Central memory CD8-positive, alpha-beta T cell (primary cell): Measurements from ENCODE around the gene ACTN1.
"Not testable (repeated sequence)": the region's sequence is repeated elsewhere in the genome, so short reads cannot be mapped to it uniquely, and the experiment has no call there.

ENCODE experiments used
- ATAC-seq: fragments of 150-1000 bp; cut with Tn5 transposase; replicated peaks from 2 replicates; pipeline ENCODE4 v1.10.0; 2022; ENCODE audit warnings: mild to moderate bottlenecking, moderate FRiP score, moderate number of reproducible peaks; ENCODE audit not compliant: poor library complexity, severe bottlenecking; ENCODE audit errors: extremely low read depth
- DNase-seq, 2 donors: peaks; one replicate each; pipeline ENCODE4 v3.0.0; 2021; ENCODE audit warnings: low spot score in 2 of 2
- H3K27ac Mint-ChIP-seq: one replicate; pipeline ENCODE4 v1.8.0; 2022; ENCODE audit warnings: low read depth, mild to moderate bottlenecking, moderate library complexity, mixed read lengths
- H3K27me3 Mint-ChIP-seq: one replicate; pipeline ENCODE4 v1.8.0; 2022; ENCODE audit warnings: mixed read lengths
- H3K36me3 Mint-ChIP-seq: one replicate; pipeline ENCODE4 v1.8.0; 2022; ENCODE audit warnings: mild to moderate bottlenecking, moderate library complexity, mixed read lengths; ENCODE audit not compliant: insufficient read depth
- H3K4me1 Mint-ChIP-seq: one replicate; pipeline ENCODE4 v1.8.0; 2022; ENCODE audit warnings: mixed read lengths
- H3K4me3 Mint-ChIP-seq: one replicate; pipeline ENCODE4 v1.8.0; 2022; ENCODE audit warnings: mild to moderate bottlenecking, moderate library complexity, mixed read lengths
- H3K9me3 Mint-ChIP-seq: one replicate; pipeline ENCODE4 v1.8.0; 2022; ENCODE audit warnings: mixed read lengths

ACTN1 gene

DNA sequence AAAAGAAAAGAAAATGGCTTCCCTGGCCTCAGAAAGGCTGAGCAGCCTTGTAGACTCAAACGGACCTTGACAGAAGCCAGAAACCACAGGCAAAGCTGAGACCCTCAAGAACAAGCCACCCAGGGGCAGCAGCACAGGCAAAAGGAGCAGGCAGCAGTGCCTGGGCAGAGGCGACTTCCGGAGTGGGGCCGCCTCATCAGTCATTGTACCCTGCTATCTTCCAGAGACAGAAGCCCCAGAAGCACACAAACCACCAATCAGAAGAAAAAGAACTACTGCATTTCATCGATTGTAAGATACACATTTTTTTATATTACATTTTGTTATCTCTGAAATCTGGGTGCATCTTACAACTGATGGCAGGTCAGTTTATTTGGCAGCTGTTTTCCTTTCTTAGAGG is 128.0 kb downstream of the ACTN1 start:
- Mint-ChIP-seq H3K27me3 (peaks cover 9% of the 10 kb centered on the region), H3K36me3 (no peaks in the 10 kb centered on the region), H3K27ac (no peak overlapping the region), H3K9me3 (no peaks in the 10 kb centered on the region), H3K4me1 (peaks cover 4% of the 10 kb centered on the region), H3K4me3 (no peak overlapping the region)
- DNase-seq (no peak), ATAC-seq (no peak)

- DNase-seq (no peak), ATAC-seq (no peak)
- Mint-ChIP-seq H3K27ac (no peak overlapping the region), H3K9me3 (no peaks in the 10 kb centered on the region), H3K27me3 (peaks cover 13% of the 10 kb centered on the region), H3K36me3 (no peaks in the 10 kb centered on the region), H3K4me3 (no peak overlapping the region), H3K4me1 (peaks cover 5% of the 10 kb centered on the region)
Observed at GRCh38 chr14:68849416-68849815, 129.7 kb downstream of the ACTN1 start.

- Mint-ChIP-seq H3K4me1 (peaks cover 11% of the 10 kb centered on the region), H3K36me3 (no peaks in the 10 kb centered on the region), H3K27me3 (peaks cover 15% of the 10 kb centered on the region), H3K9me3 (no peaks in the 10 kb centered on the region), H3K4me3 (no peak overlapping the region), H3K27ac (no peak overlapping the region)
- no peak for DNase-seq
- ATAC-seq: no peak
Observed at GRCh38 chr14:68848253-68848652, 130.8 kb downstream of the ACTN1 start.

GRCh38 chr14:68847640-68848039 is 131.5 kb downstream of the ACTN1 start:
- Mint-ChIP-seq H3K4me1 (peaks cover 12% of the 10 kb centered on the region), H3K27me3 (peaks cover 15% of the 10 kb centered on the region)
- not testable (repeated sequence) for H3K36me3 Mint-ChIP-seq, H3K4me3 Mint-ChIP-seq, H3K9me3 Mint-ChIP-seq, ATAC-seq, DNase-seq, H3K27ac Mint-ChIP-seq

DNA sequence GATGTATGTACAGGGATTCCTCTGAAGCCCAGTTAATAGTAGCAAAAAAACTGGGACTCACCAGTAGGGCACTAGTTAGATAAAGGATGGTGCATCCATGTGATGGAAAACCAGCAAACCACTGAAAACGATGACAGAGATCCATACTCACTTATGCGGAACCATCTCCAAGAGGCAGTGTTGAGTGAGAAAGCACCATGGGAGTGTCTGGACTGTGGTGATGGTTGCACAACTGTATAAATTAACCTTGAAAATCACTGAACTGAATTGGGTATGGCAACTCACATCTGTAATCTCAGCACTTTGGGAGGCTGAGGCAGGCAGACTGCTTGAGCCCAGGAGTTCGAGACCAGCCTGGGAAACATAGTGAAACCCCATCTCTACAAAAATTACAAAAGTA is 132.6 kb downstream of the ACTN1 start:
- no peak for ATAC-seq
- Mint-ChIP-seq H3K9me3 (no peaks in the 10 kb centered on the region), H3K36me3 (no peaks in the 10 kb centered on the region), H3K4me1 (peaks cover 21% of the 10 kb centered on the region), H3K27ac (no peak overlapping the region), H3K27me3 (peaks cover 15% of the 10 kb centered on the region), H3K4me3 (no peak overlapping the region)
- no peak for DNase-seq

DNA sequence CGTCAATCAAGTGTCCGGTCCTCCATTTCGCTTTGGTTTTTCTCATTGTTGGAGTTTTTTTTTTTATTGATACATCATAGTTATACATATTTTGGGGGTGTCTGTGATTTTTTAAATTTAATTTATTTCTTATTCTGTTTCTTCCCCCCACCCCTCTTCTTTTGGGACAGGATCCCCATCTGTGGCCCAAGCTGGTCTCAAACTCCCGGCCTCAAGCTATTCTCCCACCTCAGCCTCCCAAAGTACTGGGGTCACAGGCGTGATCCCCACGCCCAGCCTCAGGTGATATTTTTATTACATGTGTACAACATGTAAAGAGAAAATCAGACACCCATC is 134.9 kb downstream of the ACTN1 start:
- Mint-ChIP-seq H3K4me1 (peaks cover 26% of the 10 kb centered on the region), H3K9me3 (no peaks in the 10 kb centered on the region), H3K4me3 (no peak overlapping the region), H3K36me3 (peaks cover 2% of the 10 kb centered on the region), H3K27ac (peak overlapping the region; percentile 15), H3K27me3 (peaks cover 15% of the 10 kb centered on the region)
- DNase-seq: no peak
- no peak for ATAC-seq

GRCh38 chr14:68843471-68844209 is 135.5 kb downstream of the ACTN1 start:
- Mint-ChIP-seq H3K4me3 (peak overlapping the region; percentile 31), H3K27ac (peak overlapping the region; percentile 15), H3K36me3 (peaks cover 2% of the 10 kb centered on the region), H3K4me1 (peaks cover 26% of the 10 kb centered on the region), H3K9me3 (no peaks in the 10 kb centered on the region), H3K27me3 (peaks cover 15% of the 10 kb centered on the region)
- ATAC-seq: peak; percentile 54
- peak; percentile 56 to 61 for DNase-seq

- Mint-ChIP-seq H3K4me3 (no peak overlapping the region), H3K4me1 (peaks cover 26% of the 10 kb centered on the region), H3K36me3 (peaks cover 2% of the 10 kb centered on the region), H3K27ac (no peak overlapping the region), H3K27me3 (peaks cover 15% of the 10 kb centered on the region), H3K9me3 (no peaks in the 10 kb centered on the region)
- DNase-seq (no peak), ATAC-seq (no peak)
Observed at GRCh38 chr14:68842298-68842697, 136.8 kb downstream of the ACTN1 start.

GRCh38 chr14:68841016-68841809 is 137.9 kb downstream of the ACTN1 start:
- Mint-ChIP-seq H3K9me3 (peaks cover 6% of the 10 kb centered on the region), H3K4me1 (peaks cover 26% of the 10 kb centered on the region), H3K27ac (peak overlapping the region; percentile 86), H3K36me3 (peaks cover 2% of the 10 kb centered on the region), H3K4me3 (no peak overlapping the region), H3K27me3 (peaks cover 15% of the 10 kb centered on the region)
- peak; percentile 82 for ATAC-seq
- no peak for DNase-seq

- H3K36me3 Mint-ChIP-seq: peaks cover 2% of the 10 kb centered on the region
- no peak for DNase-seq
- H3K9me3 Mint-ChIP-seq: peaks cover 14% of the 10 kb centered on the region
- peaks cover 29% of the 10 kb centered on the region for H3K4me1 Mint-ChIP-seq
- ATAC-seq: no peak
- no peak overlapping the region for H3K27ac Mint-ChIP-seq
- H3K27me3 Mint-ChIP-seq: peaks cover 15% of the 10 kb centered on the region
- no peak overlapping the region for H3K4me3 Mint-ChIP-seq
Observed at GRCh38 chr14:68840454-68840853, 138.6 kb downstream of the ACTN1 start.

GRCh38 chr14:68836082-68836481 is 143.0 kb downstream of the ACTN1 start:
- H3K4me3 Mint-ChIP-seq: no peak overlapping the region
- no peaks in the 10 kb centered on the region for H3K36me3 Mint-ChIP-seq
- DNase-seq: no peak
- H3K9me3 Mint-ChIP-seq: peaks cover 16% of the 10 kb centered on the region
- peaks cover 14% of the 10 kb centered on the region for H3K27me3 Mint-ChIP-seq
- H3K27ac Mint-ChIP-seq: peak overlapping the region; percentile 22
- peaks cover 7% of the 10 kb centered on the region for H3K4me1 Mint-ChIP-seq
- no peak for ATAC-seq

- peak overlapping the region; percentile 15 for H3K27ac Mint-ChIP-seq
Observed at GRCh38 chr14:68834816-68835215, 144.3 kb downstream of the ACTN1 start.

GRCh38 chr14:68828698-68829097 is 150.4 kb downstream of the ACTN1 start:
- no peaks in the 10 kb centered on the region for H3K9me3 Mint-ChIP-seq
- no peak for ATAC-seq
- H3K4me3 Mint-ChIP-seq: no peak overlapping the region
- H3K4me1 Mint-ChIP-seq: peaks cover 5% of the 10 kb centered on the region
- DNase-seq: no peak
- H3K27me3 Mint-ChIP-seq: peaks cover 3% of the 10 kb centered on the region
- H3K36me3 Mint-ChIP-seq: no peaks in the 10 kb centered on the region
- no peak overlapping the region for H3K27ac Mint-ChIP-seq

More at GRCh38 chr14:68834816-68835215, 144.3 kb downstream of the ACTN1 start:
- Mint-ChIP-seq H3K27me3 (peaks cover 14% of the 10 kb centered on the region), H3K9me3 (peaks cover 16% of the 10 kb centered on the region), H3K36me3 (no peaks in the 10 kb centered on the region), H3K4me3 (no peak overlapping the region), H3K4me1 (peaks cover 6% of the 10 kb centered on the region)
- DNase-seq (no peak), ATAC-seq (no peak)
